Upper lobe of left lung (tissue), 6 donors: ENCODE results near the gene ADGRL1. TPM values are rescaled to one million over a fixed set of nuclear protein-coding genes. Genes with fewer than 3 reads are reported as not detected.

Experiments
- ATAC-seq, 2 donors: fragments of 200-7000 bp; cut with Tn5 transposase; one replicate each; pipeline ENCODE4 v1.9.1; 2022; ENCODE audit warnings: mild to moderate bottlenecking in 2 of 2, moderate library complexity in 2 of 2; ENCODE audit not compliant: low FRiP score in 2 of 2
- DNase-seq, 2 donors: peaks; one replicate each; pipeline ENCODE4 v3.0.0-alpha.2; 2019 to 2020
- H3K27ac ChIP-seq, 4 donors: fragments of 200-600 bp; sonication (generic); one replicate each; pipeline ENCODE4 v1.5.1; 2016 to 2019
- H3K27me3 ChIP-seq, 4 donors: fragments of 200-600 bp; sonication (generic); one replicate each; pipeline ENCODE4 v1.5.1; 2017 to 2019
- H3K36me3 ChIP-seq, 4 donors: fragments of 200-600 bp; sonication (generic); one replicate each; pipeline ENCODE4 v1.5.1; 2016 to 2019
- H3K4me1 ChIP-seq, 4 donors: fragments of 200-600 bp; sonication (generic); one replicate each; pipeline ENCODE4 v1.5.1; 2018 to 2019
- H3K4me3 ChIP-seq, 4 donors: fragments of 200-600 bp; sonication (generic); one replicate each; pipeline ENCODE4 v1.5.1; 2017 to 2019; ENCODE audit warnings: mild to moderate bottlenecking in 2 of 4, moderate library complexity in 1 of 4
- H3K9me3 ChIP-seq, 4 donors: fragments of 200-600 bp; sonication (generic); one replicate each; pipeline ENCODE4 v1.5.1; 2018 to 2019
- EP300 ChIP-seq, 4 donors: sonication (generic); formaldehyde crosslinking; IDR thresholded peaks; one replicate each; pipeline ENCODE4 v1.5.1; 2017; ENCODE audit warnings: antibody characterized with exemption in 4 of 4, control low read depth in 2 of 4
- POLR2A ChIP-seq, 4 donors: fragments of 450-650 bp; IDR thresholded peaks; one replicate each; pipeline ENCODE4 v1.5.1; 2016 to 2017; ENCODE audit warnings: antibody characterized with exemption in 4 of 4, mild to moderate bottlenecking in 2 of 4
- POLR2AphosphoS5 ChIP-seq, 2 donors: sonication (generic); formaldehyde crosslinking; IDR thresholded peaks; one replicate each; pipeline ENCODE4 v1.5.1; 2017; ENCODE audit warnings: antibody characterized with exemption in 2 of 2
- whole genome bisulfite sequencing, 2 donors: methylation state at CpG; one replicate each; pipeline ENCODE4 v1.1.5; 2017 to 2018; 5-methylcytosine and 5-hydroxymethylcytosine counted together
- total RNA-seq, 6 donors: library from RNA; depleted of rRNA in 4 of 6; stranded (reverse); fragments of >200 nt in 4 of 6; gene quantifications; one replicate each; pipeline versions ENCODE4 v1.1.0 to v1.2.1, GENCODE V29; 2016 to 2021
- TF ChIP-seq, protein P1 (sequence below), 6 experiments: fragments of 450-650 bp in 4 of 6; fragments of 200-600 bp in 2 of 6; sonication (generic) in 2 of 6; IDR thresholded peaks; one replicate each; pipeline ENCODE4 v1.5.1; 2016 to 2019; ENCODE audit warnings: antibody characterized with exemption in 6 of 6
- donor health status: DM: no; HTN: no; CAD: no; lungs with moderate emphysema.
- donor health status: DM: no; HTN: yes; CAD: no; lungs with severe emphysema.

ADGRL1 gene
- total RNA-seq, 6 donors from 2014 or later = 23.5 to 33.2 (median 27.4) TPM

DNA sequence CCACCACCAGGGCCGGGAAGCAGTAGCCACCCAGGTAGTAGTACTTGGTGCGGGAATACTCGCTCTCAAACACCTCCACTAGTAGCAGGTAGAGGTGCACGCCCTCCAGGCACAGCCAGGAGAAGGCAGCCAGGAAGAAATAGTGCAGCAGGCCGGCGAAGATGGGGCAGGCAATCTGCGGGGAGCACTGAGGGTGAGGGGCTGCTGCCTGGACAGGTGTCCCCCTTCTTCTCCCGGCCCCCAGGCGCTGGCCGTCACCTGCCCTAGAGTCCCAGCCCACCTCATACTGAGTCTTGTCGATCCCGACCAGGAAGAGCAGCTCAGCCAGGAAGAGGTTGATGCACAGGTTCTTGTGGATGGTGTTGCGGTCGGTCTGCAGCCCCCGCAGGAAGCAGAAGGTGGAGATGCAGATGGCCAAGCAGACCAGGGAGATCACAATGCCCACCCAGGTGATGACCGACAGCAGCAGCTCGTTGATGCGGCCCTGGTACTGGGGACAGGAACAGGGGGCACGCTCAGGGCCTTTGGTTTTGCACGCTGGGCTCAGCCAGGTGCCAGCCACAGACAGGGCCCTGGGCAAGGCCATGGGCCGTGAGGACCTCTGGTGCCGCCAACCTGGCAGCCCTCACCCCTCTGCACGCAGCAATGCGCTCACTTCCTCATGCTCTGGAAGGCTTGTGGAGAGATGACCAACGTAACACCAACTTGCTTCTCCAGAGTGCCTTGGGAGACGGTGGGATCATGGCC, 48.8 kb downstream of the ADGRL1 start:
- Histone ChIP-seq H3K9me3 (no peaks in the 10 kb centered on the region), H3K36me3 (peaks cover 0 to 67% (median 53%) of the 10 kb centered on the region in 4 donors), H3K27me3 (no peaks in the 10 kb centered on the region), H3K27ac (no peak overlapping the region), H3K4me3 (no peak overlapping the region), H3K4me1 (no peaks in the 10 kb centered on the region)
- 94 to 96% methylated on average over 9 to 26 of the region's 26 CpGs for WGBS, 2 donors
- DNase-seq (no peak), ATAC-seq (no peak)
- no peak for TF ChIP-seq EP300 (IDR thresholded peaks at IDR 0.05)
- no peak for TF ChIP-seq POLR2AphosphoS5 (IDR thresholded peaks at IDR 0.05)

DNA sequence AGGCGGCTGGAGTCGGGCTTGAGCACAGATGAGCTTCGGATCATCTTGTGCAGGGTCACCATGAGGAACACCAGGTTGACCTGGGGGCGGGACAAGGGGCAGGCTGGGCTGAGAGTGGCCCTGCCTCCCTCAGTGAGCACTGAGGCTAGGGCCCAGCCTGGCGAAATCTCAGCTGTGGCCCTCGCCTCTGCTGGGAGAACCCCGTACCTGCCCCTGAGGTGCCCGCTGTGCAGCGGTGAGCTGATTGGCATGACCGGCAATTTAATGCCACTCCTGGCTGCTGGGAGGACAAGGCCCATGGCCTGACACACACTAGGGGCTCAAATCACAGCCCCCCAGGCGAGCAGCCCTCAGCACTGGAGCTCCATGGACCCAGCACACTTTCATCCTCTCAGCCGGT, 49.8 kb downstream of the ADGRL1 start:
- H3K27me3 ChIP-seq = no peaks in the 10 kb centered on the region
- H3K9me3 ChIP-seq = no peaks in the 10 kb centered on the region
- no peak for ATAC-seq
- H3K36me3 ChIP-seq = peaks cover 0 to 70% (median 56%) of the 10 kb centered on the region in 4 donors
- DNase-seq = no peak
- H3K27ac ChIP-seq = no peak overlapping the region
- H3K4me1 ChIP-seq = peaks cover 1 to 4% (median 2%) of the 10 kb centered on the region in 4 donors
- no peak for TF ChIP-seq POLR2A (IDR thresholded peaks at IDR 0.05)
- no peak for TF ChIP-seq POLR2AphosphoS5 (IDR thresholded peaks at IDR 0.05)
- TF ChIP-seq, protein P1, sequence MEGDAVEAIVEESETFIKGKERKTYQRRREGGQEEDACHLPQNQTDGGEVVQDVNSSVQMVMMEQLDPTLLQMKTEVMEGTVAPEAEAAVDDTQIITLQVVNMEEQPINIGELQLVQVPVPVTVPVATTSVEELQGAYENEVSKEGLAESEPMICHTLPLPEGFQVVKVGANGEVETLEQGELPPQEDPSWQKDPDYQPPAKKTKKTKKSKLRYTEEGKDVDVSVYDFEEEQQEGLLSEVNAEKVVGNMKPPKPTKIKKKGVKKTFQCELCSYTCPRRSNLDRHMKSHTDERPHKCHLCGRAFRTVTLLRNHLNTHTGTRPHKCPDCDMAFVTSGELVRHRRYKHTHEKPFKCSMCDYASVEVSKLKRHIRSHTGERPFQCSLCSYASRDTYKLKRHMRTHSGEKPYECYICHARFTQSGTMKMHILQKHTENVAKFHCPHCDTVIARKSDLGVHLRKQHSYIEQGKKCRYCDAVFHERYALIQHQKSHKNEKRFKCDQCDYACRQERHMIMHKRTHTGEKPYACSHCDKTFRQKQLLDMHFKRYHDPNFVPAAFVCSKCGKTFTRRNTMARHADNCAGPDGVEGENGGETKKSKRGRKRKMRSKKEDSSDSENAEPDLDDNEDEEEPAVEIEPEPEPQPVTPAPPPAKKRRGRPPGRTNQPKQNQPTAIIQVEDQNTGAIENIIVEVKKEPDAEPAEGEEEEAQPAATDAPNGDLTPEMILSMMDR (IDR thresholded peaks at IDR 0.05) = no peak
- no peak for TF ChIP-seq EP300 (IDR thresholded peaks at IDR 0.05)
- no peak overlapping the region for H3K4me3 ChIP-seq
- WGBS, 2 donors = 94 to 98% methylated on average over 6 to 8 of the region's 12 CpGs

DNA sequence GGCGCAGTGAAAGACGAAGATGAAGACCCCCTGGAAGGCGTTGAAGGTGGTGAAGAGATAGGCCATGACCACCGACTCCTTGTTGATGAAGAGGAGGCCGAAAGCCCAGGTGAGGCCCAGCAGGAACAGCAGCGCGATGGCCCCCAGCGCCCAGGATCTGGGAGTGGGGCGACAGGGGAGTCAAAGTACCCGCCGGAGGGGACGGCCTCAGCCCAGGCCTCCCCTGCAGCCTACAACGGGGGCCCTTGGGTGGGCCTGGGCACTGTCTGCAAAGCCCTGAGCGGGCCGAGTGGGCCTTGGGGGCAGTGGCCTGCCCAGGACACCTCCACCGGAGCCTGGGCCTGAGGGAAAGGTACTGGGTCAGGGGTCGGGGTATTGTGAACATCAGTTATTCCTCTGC, 50.6 kb downstream of the ADGRL1 start:
- Histone ChIP-seq H3K9me3 (no peaks in the 10 kb centered on the region), H3K27ac (no peak overlapping the region), H3K4me3 (no peak overlapping the region), H3K27me3 (no peaks in the 10 kb centered on the region), H3K36me3 (peaks cover 0 to 70% (median 56%) of the 10 kb centered on the region in 4 donors), H3K4me1 (peaks cover 9 to 11% (median 10%) of the 10 kb centered on the region in 4 donors)
- WGBS, 2 donors = 91 to 98% methylated on average over 11 to 13 of the region's 17 CpGs
- DNase-seq = no peak
- ATAC-seq = no peak
- TF ChIP-seq POLR2A (IDR thresholded peaks at IDR 0.05) = no peak
- TF ChIP-seq, protein P1 (IDR thresholded peaks at IDR 0.05) = no peak
- no peak for TF ChIP-seq POLR2AphosphoS5 (IDR thresholded peaks at IDR 0.05)
- TF ChIP-seq EP300 (IDR thresholded peaks at IDR 0.05) = no peak

DNA sequence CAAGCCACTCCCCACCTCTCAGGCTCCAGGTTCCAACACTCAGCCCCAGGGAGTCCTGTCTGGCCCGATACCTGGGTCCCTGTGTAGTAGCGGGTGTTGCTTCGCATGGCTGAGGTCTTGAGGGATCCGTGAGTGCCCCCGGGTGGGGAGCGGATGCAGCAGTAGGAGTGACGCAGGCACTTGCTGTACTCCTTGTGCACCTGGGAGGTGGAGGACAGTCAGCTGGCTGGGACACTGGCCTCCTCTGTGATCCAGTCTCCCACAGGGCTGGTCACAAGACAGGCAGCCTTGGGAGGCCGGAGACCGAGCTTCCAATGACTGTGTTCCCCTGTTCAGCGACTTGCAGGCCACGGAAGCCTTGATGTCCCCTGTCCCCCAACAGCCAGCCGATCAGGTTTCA, 53.3 kb downstream of the ADGRL1 start:
- no peaks in the 10 kb centered on the region for H3K27me3 ChIP-seq
- TF ChIP-seq EP300 (IDR thresholded peaks at IDR 0.05) (no peak), POLR2A (IDR thresholded peaks at IDR 0.05) (no peak), POLR2AphosphoS5 (IDR thresholded peaks at IDR 0.05) (no peak)
- TF ChIP-seq, protein P1 (IDR thresholded peaks at IDR 0.05) = no peak
- no peak overlapping the region for H3K27ac ChIP-seq
- no peak overlapping the region for H3K4me3 ChIP-seq
- ATAC-seq (no peak), DNase-seq (no peak)
- H3K9me3 ChIP-seq = no peaks in the 10 kb centered on the region
- 91 to 93% methylated on average over 5 to 12 of the region's 12 CpGs for WGBS, 2 donors
- peaks cover 32 to 36% (median 35%) of the 10 kb centered on the region in 4 donors for H3K4me1 ChIP-seq
- H3K36me3 ChIP-seq = peaks cover 0 to 47% (median 38%) of the 10 kb centered on the region in 4 donors

DNA sequence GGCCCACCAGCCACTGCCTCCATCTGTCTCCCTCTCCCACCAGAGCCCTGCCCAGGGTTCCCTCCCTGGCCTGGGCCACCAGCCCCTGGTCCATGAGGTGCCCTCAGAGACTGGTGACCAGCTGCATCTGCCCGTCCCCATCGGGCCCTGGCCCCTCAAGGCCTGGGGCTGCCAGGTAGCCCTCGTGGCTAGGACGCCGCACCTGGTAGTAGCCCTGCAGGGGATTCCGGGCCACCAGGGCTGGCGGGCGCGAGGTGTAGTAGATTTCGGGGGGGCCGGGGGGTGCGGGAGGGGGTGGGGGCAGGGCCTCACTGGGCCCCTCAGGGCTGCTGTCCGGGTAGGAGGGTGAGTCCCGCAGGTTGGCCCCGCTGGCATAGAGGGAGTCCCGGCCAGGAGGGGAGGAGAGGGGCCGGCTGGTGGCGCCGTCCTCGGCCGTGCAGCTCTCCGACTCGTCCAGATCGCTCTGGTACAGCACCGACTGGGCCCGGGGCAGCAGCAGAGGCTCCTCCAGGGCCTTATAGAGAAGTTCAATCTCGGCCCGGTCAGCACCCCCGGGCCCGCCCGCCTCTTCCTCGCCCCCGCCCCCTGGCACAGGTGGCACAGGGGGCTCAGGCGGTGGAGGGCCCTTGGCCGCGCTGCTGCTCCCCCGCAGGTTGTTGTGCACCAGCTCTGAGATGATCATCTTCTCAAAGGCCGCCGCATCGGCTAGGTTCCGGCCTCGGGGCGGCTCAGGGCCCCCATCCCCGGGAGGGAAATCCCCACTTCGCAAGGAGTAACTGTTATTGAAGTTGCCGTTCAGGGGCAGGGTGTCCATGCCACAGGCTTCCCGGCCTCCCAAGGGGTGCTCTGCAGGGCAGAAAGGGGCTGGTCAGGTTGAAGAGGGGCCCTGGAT, 55.0 kb downstream of the ADGRL1 start:
- DNase-seq (peak in 1 of 2 donors; percentile 81), ATAC-seq (no peak)
- peaks cover 32 to 38% (median 35%) of the 10 kb centered on the region in 4 donors for H3K4me1 ChIP-seq
- H3K27me3 ChIP-seq = no peaks in the 10 kb centered on the region
- TF ChIP-seq POLR2AphosphoS5 (IDR thresholded peaks at IDR 0.05) (no peak), POLR2A (IDR thresholded peaks at IDR 0.05) (no peak), EP300 (IDR thresholded peaks at IDR 0.05) (no peak)
- TF ChIP-seq, protein P1 (IDR thresholded peaks at IDR 0.05) = no peak
- peak overlapping the region; percentile 74 to 88 (median 78) for H3K27ac ChIP-seq
- no peak overlapping the region for H3K4me3 ChIP-seq
- WGBS, 2 donors = 87 to 95% methylated on average over 25 to 29 of the region's 47 CpGs
- H3K9me3 ChIP-seq = no peaks in the 10 kb centered on the region
- H3K36me3 ChIP-seq = peaks cover 0 to 30% (median 21%) of the 10 kb centered on the region in 4 donors
